DND-41 (cell line): ENCODE measurements around the gene ENTREP1.

Experiments used
- EZH2 ChIP-seq: IDR thresholded peaks from 3 replicates; pipeline ENCODE4 v1.6.1; 2012; ENCODE audit warnings: borderline replicate concordance, low read depth, mild to moderate bottlenecking, moderate library complexity, low read length, inconsistent platforms; ENCODE audit not compliant: severe bottlenecking
- TF ChIP-seq, protein P1 (sequence below): IDR thresholded peaks from 2 replicates; pipeline ENCODE4 v1.5.1; 2012; ENCODE audit warnings: borderline replicate concordance, low read length, moderate library complexity, mild to moderate bottlenecking; ENCODE audit not compliant: poor library complexity, severe bottlenecking; ENCODE audit errors: extremely low read depth

DNA sequence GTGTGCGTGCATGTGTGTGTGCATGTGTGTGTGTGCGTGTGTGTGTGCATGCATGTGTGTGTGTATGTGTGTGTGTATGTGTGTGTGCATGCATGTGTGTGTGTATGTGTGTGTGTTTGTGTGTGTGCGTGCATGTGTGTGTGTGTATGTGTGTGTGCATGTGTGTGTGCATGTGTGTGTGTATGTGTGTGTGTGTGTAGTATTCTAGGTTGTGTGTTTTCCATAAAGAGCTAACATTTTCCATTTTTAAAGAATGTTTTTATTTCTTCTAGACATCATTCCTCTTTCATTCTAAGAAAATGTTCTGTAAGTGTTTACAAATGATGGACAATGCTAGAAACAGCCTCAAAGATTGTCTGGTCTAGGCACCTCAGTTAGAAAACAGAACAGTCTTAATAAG, 15.6 kb downstream of the ENTREP1 start:
- TF ChIP-seq EZH2, result no peak
- TF ChIP-seq, protein P1, sequence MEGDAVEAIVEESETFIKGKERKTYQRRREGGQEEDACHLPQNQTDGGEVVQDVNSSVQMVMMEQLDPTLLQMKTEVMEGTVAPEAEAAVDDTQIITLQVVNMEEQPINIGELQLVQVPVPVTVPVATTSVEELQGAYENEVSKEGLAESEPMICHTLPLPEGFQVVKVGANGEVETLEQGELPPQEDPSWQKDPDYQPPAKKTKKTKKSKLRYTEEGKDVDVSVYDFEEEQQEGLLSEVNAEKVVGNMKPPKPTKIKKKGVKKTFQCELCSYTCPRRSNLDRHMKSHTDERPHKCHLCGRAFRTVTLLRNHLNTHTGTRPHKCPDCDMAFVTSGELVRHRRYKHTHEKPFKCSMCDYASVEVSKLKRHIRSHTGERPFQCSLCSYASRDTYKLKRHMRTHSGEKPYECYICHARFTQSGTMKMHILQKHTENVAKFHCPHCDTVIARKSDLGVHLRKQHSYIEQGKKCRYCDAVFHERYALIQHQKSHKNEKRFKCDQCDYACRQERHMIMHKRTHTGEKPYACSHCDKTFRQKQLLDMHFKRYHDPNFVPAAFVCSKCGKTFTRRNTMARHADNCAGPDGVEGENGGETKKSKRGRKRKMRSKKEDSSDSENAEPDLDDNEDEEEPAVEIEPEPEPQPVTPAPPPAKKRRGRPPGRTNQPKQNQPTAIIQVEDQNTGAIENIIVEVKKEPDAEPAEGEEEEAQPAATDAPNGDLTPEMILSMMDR, result no peak
